ENCODE results near the gene TENM4.

TENM4 gene

DNA sequence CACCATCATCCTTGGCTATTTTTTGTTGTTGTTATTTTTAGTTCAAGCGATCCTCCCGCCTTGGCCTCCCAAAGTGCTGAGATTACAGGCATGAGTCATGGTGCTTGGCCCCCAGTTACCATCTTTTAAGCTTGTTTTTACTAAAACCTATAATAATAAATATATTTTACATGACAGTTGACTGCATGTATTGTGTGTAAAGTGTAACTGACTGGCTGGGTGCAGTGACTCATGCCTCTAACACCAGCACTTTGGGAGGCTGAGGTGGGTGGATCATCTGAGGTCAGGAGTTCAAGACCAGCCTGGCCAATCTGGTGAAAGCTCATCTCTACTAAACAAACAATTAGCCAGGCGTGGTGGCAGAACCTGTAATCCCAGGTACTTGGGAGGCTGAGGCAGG is 386.2 kb downstream of the TENM4 start:
- DNase-seq (ENCODE audit: extremely low read depth, low read depth) = no peak
- TF ChIP-seq, protein P1, sequence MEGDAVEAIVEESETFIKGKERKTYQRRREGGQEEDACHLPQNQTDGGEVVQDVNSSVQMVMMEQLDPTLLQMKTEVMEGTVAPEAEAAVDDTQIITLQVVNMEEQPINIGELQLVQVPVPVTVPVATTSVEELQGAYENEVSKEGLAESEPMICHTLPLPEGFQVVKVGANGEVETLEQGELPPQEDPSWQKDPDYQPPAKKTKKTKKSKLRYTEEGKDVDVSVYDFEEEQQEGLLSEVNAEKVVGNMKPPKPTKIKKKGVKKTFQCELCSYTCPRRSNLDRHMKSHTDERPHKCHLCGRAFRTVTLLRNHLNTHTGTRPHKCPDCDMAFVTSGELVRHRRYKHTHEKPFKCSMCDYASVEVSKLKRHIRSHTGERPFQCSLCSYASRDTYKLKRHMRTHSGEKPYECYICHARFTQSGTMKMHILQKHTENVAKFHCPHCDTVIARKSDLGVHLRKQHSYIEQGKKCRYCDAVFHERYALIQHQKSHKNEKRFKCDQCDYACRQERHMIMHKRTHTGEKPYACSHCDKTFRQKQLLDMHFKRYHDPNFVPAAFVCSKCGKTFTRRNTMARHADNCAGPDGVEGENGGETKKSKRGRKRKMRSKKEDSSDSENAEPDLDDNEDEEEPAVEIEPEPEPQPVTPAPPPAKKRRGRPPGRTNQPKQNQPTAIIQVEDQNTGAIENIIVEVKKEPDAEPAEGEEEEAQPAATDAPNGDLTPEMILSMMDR (IDR thresholded peaks at IDR 0.05; ENCODE audit: low read depth, low read length) = no peak

DNA sequence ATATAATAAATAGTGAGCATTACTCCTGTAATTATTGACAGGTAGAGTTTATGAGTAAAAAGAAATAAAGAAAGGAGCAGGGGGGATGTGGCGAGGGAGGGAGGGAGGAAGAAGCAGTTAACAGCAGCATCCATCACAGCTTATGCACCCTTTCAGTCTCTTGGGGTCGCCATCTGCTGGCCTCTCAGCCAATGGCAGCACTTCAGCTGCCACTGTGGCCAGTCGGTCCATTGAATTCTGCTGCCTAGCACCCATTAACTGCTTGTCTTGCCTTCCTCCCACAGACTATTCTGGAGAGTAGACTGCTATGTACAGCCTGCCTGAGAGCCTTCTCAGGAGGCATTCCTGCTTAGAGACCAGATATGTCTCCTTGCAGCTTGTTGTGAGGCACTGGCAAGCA is 388.3 kb downstream of the TENM4 start:
- TF ChIP-seq, protein P1 (IDR thresholded peaks at IDR 0.05; ENCODE audit: low read depth, low read length) = no peak; the same call in none of the 2 replicates
- no peak for DNase-seq (ENCODE audit: extremely low read depth, low read depth)

DNA sequence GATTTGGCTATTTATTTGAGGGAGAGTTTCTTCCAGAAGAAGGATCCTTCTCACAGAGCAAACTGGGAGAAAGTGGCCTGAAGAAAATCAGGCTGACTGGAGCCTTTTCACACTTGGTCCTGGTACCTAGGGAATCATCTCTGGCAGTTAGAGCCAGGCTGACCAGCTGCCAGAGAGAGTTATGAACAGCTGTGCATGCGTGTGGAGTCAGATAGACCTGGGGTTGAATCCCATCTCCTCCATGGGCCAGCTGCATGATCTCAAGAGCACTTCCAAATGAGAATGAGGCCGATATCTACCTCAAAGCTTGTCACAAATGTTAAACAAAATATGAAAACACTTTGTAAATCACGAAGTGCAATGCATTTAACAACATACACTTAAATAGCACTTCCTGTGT is 390.0 kb downstream of the TENM4 start:
- TF ChIP-seq, protein P1 (IDR thresholded peaks at IDR 0.05; ENCODE audit: low read depth, low read length) = no peak
- DNase-seq (ENCODE audit: extremely low read depth, low read depth) = no peak

GRCh38 chr11:79049741-79050179 is 391.1 kb downstream of the TENM4 start:
- TF ChIP-seq, protein P1 (IDR thresholded peaks at IDR 0.05; ENCODE audit: low read depth, low read length) = no peak
- DNase-seq (ENCODE audit: extremely low read depth, low read depth) = no peak

DNA sequence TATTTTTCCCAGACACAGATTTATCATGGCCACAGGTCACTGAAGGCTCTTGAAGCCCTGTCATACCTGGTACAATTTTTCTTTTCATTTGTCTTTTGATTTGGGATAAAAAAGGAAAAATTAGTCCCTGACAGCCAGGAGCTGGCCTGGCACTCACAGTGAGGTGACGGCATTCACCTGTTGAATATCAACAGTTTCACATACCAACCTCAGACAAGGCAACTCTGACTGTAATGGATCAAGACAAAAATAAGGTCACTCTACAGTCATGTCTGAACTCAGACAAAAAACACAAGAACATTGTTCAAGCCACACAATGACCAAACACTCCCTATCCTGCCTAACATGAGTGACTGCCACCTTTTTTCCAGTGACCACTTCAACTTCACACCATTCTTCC is 392.9 kb downstream of the TENM4 start:
- TF ChIP-seq, protein P1 (IDR thresholded peaks at IDR 0.05; ENCODE audit: low read depth, low read length) = no peak
- DNase-seq (ENCODE audit: extremely low read depth, low read depth) = no peak

- DNase-seq (ENCODE audit: extremely low read depth, low read depth) = no peak
- TF ChIP-seq, protein P1 (IDR thresholded peaks at IDR 0.05; ENCODE audit: low read depth, low read length) = no peak
Measured at GRCh38 chr11:79047321-79047720, 393.5 kb downstream of the TENM4 start.

GRCh38 chr11:79046366-79046765 is 394.5 kb downstream of the TENM4 start:
- TF ChIP-seq, protein P1 (IDR thresholded peaks at IDR 0.05; ENCODE audit: low read depth, low read length) = no peak
- no peak for DNase-seq (ENCODE audit: extremely low read depth, low read depth)

Data from AG09319 (cell line).